ENCODE measurements around the gene ADGRB3. TPM values are rescaled to one million over a fixed set of nuclear protein-coding genes. Genes with fewer than 3 reads are reported as not detected.

Gene ADGRB3
- total RNA-seq, 1 donor from 2014 or later, result 1.8 TPM

DNA sequence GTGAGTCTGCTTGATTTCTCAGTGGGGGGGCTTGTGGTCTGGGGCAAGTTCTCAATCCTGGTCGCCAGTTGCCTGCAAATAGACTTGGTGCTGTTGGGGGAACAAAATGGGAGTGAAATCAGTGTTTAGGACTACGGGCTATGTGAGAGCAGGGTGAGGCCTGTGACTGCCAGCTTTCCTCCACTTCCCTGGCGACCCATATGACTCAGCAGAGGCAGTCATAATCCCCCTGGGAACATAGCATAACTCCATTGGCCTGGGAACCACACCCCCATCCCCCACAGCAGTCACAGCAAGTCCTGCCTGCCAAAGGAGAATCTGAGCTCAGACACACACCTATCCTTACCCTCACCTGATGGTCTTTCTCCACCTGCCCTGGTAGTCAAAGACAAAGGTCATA is 773.8 kb downstream of the ADGRB3 start:
- H3K4me1 Mint-ChIP-seq (ENCODE audit: low read depth), result no peaks in the 10 kb centered on the region
- H3K27ac Mint-ChIP-seq, result no peak overlapping the region
- H3K27me3 Mint-ChIP-seq, result no peaks in the 10 kb centered on the region
- no peak overlapping the region for H3K4me3 Mint-ChIP-seq (ENCODE audit: low read depth)
- H3K9me3 Mint-ChIP-seq (ENCODE audit: low read depth), result peaks cover 17% of the 10 kb centered on the region
- DNase-seq (ENCODE audit: low spot score, unreplicated experiment), result no peak
- H3K36me3 Mint-ChIP-seq (ENCODE audit: insufficient read depth), result no peaks in the 10 kb centered on the region
- TF ChIP-seq, protein P1, sequence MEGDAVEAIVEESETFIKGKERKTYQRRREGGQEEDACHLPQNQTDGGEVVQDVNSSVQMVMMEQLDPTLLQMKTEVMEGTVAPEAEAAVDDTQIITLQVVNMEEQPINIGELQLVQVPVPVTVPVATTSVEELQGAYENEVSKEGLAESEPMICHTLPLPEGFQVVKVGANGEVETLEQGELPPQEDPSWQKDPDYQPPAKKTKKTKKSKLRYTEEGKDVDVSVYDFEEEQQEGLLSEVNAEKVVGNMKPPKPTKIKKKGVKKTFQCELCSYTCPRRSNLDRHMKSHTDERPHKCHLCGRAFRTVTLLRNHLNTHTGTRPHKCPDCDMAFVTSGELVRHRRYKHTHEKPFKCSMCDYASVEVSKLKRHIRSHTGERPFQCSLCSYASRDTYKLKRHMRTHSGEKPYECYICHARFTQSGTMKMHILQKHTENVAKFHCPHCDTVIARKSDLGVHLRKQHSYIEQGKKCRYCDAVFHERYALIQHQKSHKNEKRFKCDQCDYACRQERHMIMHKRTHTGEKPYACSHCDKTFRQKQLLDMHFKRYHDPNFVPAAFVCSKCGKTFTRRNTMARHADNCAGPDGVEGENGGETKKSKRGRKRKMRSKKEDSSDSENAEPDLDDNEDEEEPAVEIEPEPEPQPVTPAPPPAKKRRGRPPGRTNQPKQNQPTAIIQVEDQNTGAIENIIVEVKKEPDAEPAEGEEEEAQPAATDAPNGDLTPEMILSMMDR (IDR thresholded peaks at IDR 0.05; ENCODE audit: unreplicated experiment), result no peak

DNA sequence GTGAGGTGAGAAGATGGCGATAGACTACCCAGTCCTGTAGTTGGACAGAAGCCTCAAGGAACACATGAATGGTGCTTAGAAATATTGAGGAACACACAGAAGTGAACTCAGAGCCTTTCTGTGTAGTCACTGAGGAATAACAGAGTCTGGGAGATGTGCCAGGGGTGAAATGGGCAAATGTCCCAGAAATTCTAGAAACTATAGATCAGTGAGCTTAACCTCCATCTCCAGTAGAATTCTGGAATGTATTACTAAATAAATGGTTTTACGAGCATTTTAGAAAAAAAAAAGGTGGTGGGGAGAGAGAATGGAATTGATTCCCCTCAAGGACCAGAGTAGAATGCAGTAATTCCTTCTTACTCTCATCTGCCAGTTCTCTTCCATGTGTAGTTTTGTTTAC is 781.7 kb downstream of the ADGRB3 start:
- peaks cover 13% of the 10 kb centered on the region for H3K9me3 Mint-ChIP-seq (ENCODE audit: low read depth)
- H3K4me1 Mint-ChIP-seq (ENCODE audit: low read depth), result no peaks in the 10 kb centered on the region
- DNase-seq (ENCODE audit: low spot score, unreplicated experiment), result no peak
- H3K27ac Mint-ChIP-seq, result no peak overlapping the region
- no peak overlapping the region for H3K4me3 Mint-ChIP-seq (ENCODE audit: low read depth)
- H3K27me3 Mint-ChIP-seq, result no peaks in the 10 kb centered on the region
- no peaks in the 10 kb centered on the region for H3K36me3 Mint-ChIP-seq (ENCODE audit: insufficient read depth)
- TF ChIP-seq, protein P1 (IDR thresholded peaks at IDR 0.05; ENCODE audit: unreplicated experiment), result no peak

DNA sequence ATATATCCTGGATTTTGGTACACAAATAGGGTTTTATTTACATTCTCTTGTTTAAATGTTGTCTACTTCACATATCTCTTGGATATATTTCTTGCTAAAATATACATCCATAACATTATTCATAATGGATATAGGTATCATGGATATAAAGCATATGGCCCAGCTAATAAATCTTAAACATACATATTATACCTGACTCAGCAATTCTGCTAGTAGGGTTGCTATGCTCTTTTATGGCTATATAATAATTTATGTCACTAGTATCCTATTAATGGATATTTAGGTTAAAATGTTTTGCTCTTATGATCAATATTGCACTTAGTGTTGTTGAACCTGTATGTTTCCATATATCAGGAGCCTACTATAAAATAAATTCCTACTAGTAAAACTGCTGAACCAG is 786.2 kb downstream of the ADGRB3 start:
- Mint-ChIP-seq H3K9me3 (ENCODE audit: low read depth) (no peaks in the 10 kb centered on the region), H3K36me3 (ENCODE audit: insufficient read depth) (no peaks in the 10 kb centered on the region), H3K4me3 (ENCODE audit: low read depth) (no peak overlapping the region), H3K27me3 (no peaks in the 10 kb centered on the region), H3K4me1 (ENCODE audit: low read depth) (peaks cover 9% of the 10 kb centered on the region), H3K27ac (no peak overlapping the region)
- TF ChIP-seq, protein P1 (IDR thresholded peaks at IDR 0.05; ENCODE audit: unreplicated experiment), result no peak
- DNase-seq (ENCODE audit: low spot score, unreplicated experiment), result no peak

DNA sequence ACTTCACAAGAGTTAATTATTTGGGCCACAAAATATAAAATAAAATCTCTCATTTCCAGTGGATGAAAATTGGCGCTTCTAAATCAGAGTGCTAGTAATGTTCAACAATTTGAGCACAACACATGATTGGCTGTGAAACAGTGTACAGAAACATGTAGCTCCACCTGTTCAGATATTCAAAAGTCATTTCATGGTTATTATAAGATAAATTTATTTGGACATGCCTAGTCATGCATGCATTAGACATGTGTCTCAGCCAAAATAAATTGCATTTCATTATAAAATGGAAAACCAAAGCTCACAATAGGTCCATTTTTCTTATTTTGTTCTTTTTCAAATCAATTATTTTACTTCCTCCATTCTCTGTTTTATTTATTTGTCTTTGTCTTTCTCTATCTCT is 786.9 kb downstream of the ADGRB3 start:
- peaks cover 9% of the 10 kb centered on the region for H3K4me1 Mint-ChIP-seq (ENCODE audit: low read depth)
- no peaks in the 10 kb centered on the region for H3K9me3 Mint-ChIP-seq (ENCODE audit: low read depth)
- DNase-seq (ENCODE audit: low spot score, unreplicated experiment), result no peak
- no peaks in the 10 kb centered on the region for H3K36me3 Mint-ChIP-seq (ENCODE audit: insufficient read depth)
- no peaks in the 10 kb centered on the region for H3K27me3 Mint-ChIP-seq
- no peak overlapping the region for H3K27ac Mint-ChIP-seq
- TF ChIP-seq, protein P1 (IDR thresholded peaks at IDR 0.05; ENCODE audit: unreplicated experiment), result no peak
- no peak overlapping the region for H3K4me3 Mint-ChIP-seq (ENCODE audit: low read depth)

DNA sequence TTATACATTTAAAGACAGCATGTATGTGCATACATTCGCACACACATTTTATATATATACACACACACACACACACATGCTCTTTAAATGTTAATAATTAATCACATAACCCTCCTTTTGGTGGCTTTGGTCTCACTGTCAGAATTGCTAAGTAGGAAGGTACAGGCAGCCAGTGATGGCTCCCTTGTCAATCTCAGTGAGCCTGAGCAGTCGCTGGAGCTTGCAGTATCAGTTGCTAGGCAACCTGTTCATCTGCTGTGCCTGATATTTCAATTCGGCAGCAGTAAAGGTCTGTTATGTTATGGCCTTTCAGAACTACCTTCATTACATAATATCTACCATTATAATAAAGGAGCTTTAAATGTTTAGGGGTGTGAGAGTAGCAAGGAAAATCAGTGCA is 787.4 kb downstream of the ADGRB3 start:
- H3K4me3 Mint-ChIP-seq (ENCODE audit: low read depth), result no peak overlapping the region
- DNase-seq (ENCODE audit: low spot score, unreplicated experiment), result no peak
- H3K27ac Mint-ChIP-seq, result no peak overlapping the region
- H3K36me3 Mint-ChIP-seq (ENCODE audit: insufficient read depth), result no peaks in the 10 kb centered on the region
- H3K4me1 Mint-ChIP-seq (ENCODE audit: low read depth), result peaks cover 9% of the 10 kb centered on the region
- no peaks in the 10 kb centered on the region for H3K9me3 Mint-ChIP-seq (ENCODE audit: low read depth)
- H3K27me3 Mint-ChIP-seq, result no peaks in the 10 kb centered on the region
- TF ChIP-seq, protein P1 (IDR thresholded peaks at IDR 0.05; ENCODE audit: unreplicated experiment), result no peak
